ENCODE results near the gene PMM1.

Gene PMM1

GRCh38 chr22:41585898-41586297 lies 3.7 kb downstream of the PMM1 start:
- Histone ChIP-seq H3K27ac (ENCODE audit: low read depth, low read length) (no peak overlapping the region), H3K4me1 (ENCODE audit: control insufficient read depth, low read length) (peaks cover 15% of the 10 kb centered on the region), H3K4me3 (ENCODE audit: low read length) (no peak overlapping the region), H3F3A (ENCODE audit: control insufficient read depth, insufficient read depth) (no peaks in the 10 kb centered on the region), H3K27me3 (ENCODE audit: control insufficient read depth, low read length) (no peaks in the 10 kb centered on the region), H3K9me3 (ENCODE audit: control insufficient read depth, insufficient read depth, low read length) (no peaks in the 10 kb centered on the region), H3K4me2 (ENCODE audit: low read length) (no peak overlapping the region), H3K36me3 (ENCODE audit: control insufficient read depth, low read length) (peaks cover 3% of the 10 kb centered on the region; the same call in 1 of the 2 replicates), H4K20me1 (ENCODE audit: control insufficient read depth, insufficient read depth, low read depth, low read length) (no peaks in the 10 kb centered on the region), H3K79me2 (ENCODE audit: control insufficient read depth, low read length) (peaks cover 6% of the 10 kb centered on the region), H3K9me2 (replicated peaks; ENCODE audit: control insufficient read depth, low read length) (no peaks in the 10 kb centered on the region)
- TF ChIP-seq EZH2phosphoT487 (IDR thresholded peaks at IDR 0.05; ENCODE audit: borderline replicate concordance, low read length) (no peak), CTCF (IDR thresholded peaks at IDR 0.05; ENCODE audit: low read depth, low read length, poor library complexity, severe bottlenecking) (no peak)

- peaks cover 6% of the 10 kb centered on the region for H3K79me2 ChIP-seq (ENCODE audit: control insufficient read depth, low read length)
- H3K9me3 ChIP-seq (ENCODE audit: control insufficient read depth, insufficient read depth, low read length): no peaks in the 10 kb centered on the region
- no peaks in the 10 kb centered on the region for H3K9me2 ChIP-seq (replicated peaks; ENCODE audit: control insufficient read depth, low read length)
- no peak overlapping the region for H3K4me3 ChIP-seq (ENCODE audit: low read length)
- H3K27ac ChIP-seq (ENCODE audit: low read depth, low read length): no peak overlapping the region
- TF ChIP-seq EZH2phosphoT487 (IDR thresholded peaks at IDR 0.05; ENCODE audit: borderline replicate concordance, low read length): no peak
- no peak for TF ChIP-seq CTCF (IDR thresholded peaks at IDR 0.05; ENCODE audit: low read depth, low read length, poor library complexity, severe bottlenecking)
- H3K4me1 ChIP-seq (ENCODE audit: control insufficient read depth, low read length): peaks cover 9% of the 10 kb centered on the region
- no peaks in the 10 kb centered on the region for H3K27me3 ChIP-seq (ENCODE audit: control insufficient read depth, low read length)
- H3F3A ChIP-seq (ENCODE audit: control insufficient read depth, insufficient read depth): no peaks in the 10 kb centered on the region
- H3K36me3 ChIP-seq (ENCODE audit: control insufficient read depth, low read length): peaks cover 3% of the 10 kb centered on the region; the same call in 1 of the 2 replicates
- no peaks in the 10 kb centered on the region for H4K20me1 ChIP-seq (ENCODE audit: control insufficient read depth, insufficient read depth, low read depth, low read length)
- no peak overlapping the region for H3K4me2 ChIP-seq (ENCODE audit: low read length)
Measured at GRCh38 chr22:41584881-41585280, 4.8 kb downstream of the PMM1 start.

GRCh38 chr22:41582694-41583093 lies 6.9 kb downstream of the PMM1 start:
- Histone ChIP-seq H3K79me2 (ENCODE audit: control insufficient read depth, low read length) (no peaks in the 10 kb centered on the region), H3K27me3 (ENCODE audit: control insufficient read depth, low read length) (no peaks in the 10 kb centered on the region), H3K9me3 (ENCODE audit: control insufficient read depth, insufficient read depth, low read length) (no peaks in the 10 kb centered on the region), H3K36me3 (ENCODE audit: control insufficient read depth, low read length) (no peaks in the 10 kb centered on the region), H3K4me2 (ENCODE audit: low read length) (no peak overlapping the region), H3K9me2 (replicated peaks; ENCODE audit: control insufficient read depth, low read length) (no peaks in the 10 kb centered on the region), H3F3A (ENCODE audit: control insufficient read depth, insufficient read depth) (no peaks in the 10 kb centered on the region), H3K27ac (ENCODE audit: low read depth, low read length) (no peak overlapping the region), H4K20me1 (ENCODE audit: control insufficient read depth, insufficient read depth, low read depth, low read length) (no peaks in the 10 kb centered on the region), H3K4me1 (ENCODE audit: control insufficient read depth, low read length) (no peaks in the 10 kb centered on the region), H3K4me3 (ENCODE audit: low read length) (no peak overlapping the region)
- no peak for TF ChIP-seq EZH2phosphoT487 (IDR thresholded peaks at IDR 0.05; ENCODE audit: borderline replicate concordance, low read length)
- TF ChIP-seq CTCF (IDR thresholded peaks at IDR 0.05; ENCODE audit: low read depth, low read length, poor library complexity, severe bottlenecking): no peak

DNA sequence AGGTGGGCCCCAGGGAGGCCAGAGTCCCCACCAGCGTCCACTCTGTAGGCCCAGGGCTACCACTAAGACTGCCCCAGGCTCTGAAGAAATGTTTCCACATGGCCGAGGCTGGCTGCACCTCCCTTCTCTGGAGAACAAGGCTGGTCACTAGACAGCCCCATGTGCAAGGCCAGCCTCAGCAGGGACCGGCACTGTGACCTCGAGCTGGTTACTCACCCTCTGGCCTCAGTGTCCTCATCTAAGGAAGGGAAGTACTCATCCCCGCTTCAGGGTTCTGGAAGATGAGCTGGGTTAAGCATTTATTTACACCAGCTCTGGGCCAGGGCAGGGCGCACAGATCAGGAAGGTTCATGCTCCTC lies 9.7 kb downstream of the PMM1 start:
- TF ChIP-seq CTCF (IDR thresholded peaks at IDR 0.05; ENCODE audit: low read depth, low read length, poor library complexity, severe bottlenecking) (no peak), EZH2phosphoT487 (IDR thresholded peaks at IDR 0.05; ENCODE audit: borderline replicate concordance, low read length) (no peak)
- H3F3A ChIP-seq (ENCODE audit: control insufficient read depth, insufficient read depth): no peaks in the 10 kb centered on the region
- no peak overlapping the region for H3K4me3 ChIP-seq (ENCODE audit: low read length)
- no peak overlapping the region for H3K4me2 ChIP-seq (ENCODE audit: low read length)
- H4K20me1 ChIP-seq (ENCODE audit: control insufficient read depth, insufficient read depth, low read depth, low read length): no peaks in the 10 kb centered on the region
- H3K79me2 ChIP-seq (ENCODE audit: control insufficient read depth, low read length): no peaks in the 10 kb centered on the region
- no peaks in the 10 kb centered on the region for H3K27me3 ChIP-seq (ENCODE audit: control insufficient read depth, low read length)
- no peaks in the 10 kb centered on the region for H3K9me3 ChIP-seq (ENCODE audit: control insufficient read depth, insufficient read depth, low read length)
- H3K9me2 ChIP-seq (replicated peaks; ENCODE audit: control insufficient read depth, low read length): no peaks in the 10 kb centered on the region
- no peaks in the 10 kb centered on the region for H3K4me1 ChIP-seq (ENCODE audit: control insufficient read depth, low read length)
- H3K27ac ChIP-seq (ENCODE audit: low read depth, low read length): no peak overlapping the region
- no peaks in the 10 kb centered on the region for H3K36me3 ChIP-seq (ENCODE audit: control insufficient read depth, low read length)
